Measurements from ENCODE around the gene MLXIP. TPM values are rescaled to one million over a fixed set of nuclear protein-coding genes. Genes with fewer than 3 reads are reported as not detected.

Gene MLXIP
- total and polyA plus RNA-seq, 2 experiments from 2014 or later, result 16.2 to 23.0 TPM

GRCh38 chr12:122100568-122100967 lies 22.0 kb downstream of the MLXIP start:
- peaks cover 59% of the 10 kb centered on the region for H3K79me2 ChIP-seq (replicated peaks; ENCODE audit: insufficient read depth)
- no peak overlapping the region for H3K4me3 ChIP-seq
- DNase-seq (ENCODE audit: low spot score) (no peak), ATAC-seq (no peak)
- no peak overlapping the region for H3K4me2 ChIP-seq
- peaks cover 2% of the 10 kb centered on the region for H3K36me3 Mint-ChIP-seq (ENCODE audit: low read depth)
- H3K9me2 ChIP-seq (ENCODE audit: insufficient read depth), result no peaks in the 10 kb centered on the region
- 0 out of 2 replicates have a peak, but pooled peaks cover 3% of the 10 kb centered on the region for H3F3A ChIP-seq (replicated peaks; ENCODE audit: low read depth)
- H3K27ac Mint-ChIP-seq, result no peak overlapping the region
- no peak overlapping the region for H3K4me3 Mint-ChIP-seq
- H2AFZ ChIP-seq, result no peak overlapping the region
- H3K4me1 Mint-ChIP-seq, result peaks cover 22% of the 10 kb centered on the region
- H3K27ac ChIP-seq (ENCODE audit: low read depth), result no peak overlapping the region
- no peaks in the 10 kb centered on the region for H3K9me3 Mint-ChIP-seq
- peaks cover 4% of the 10 kb centered on the region for H3K27me3 Mint-ChIP-seq (ENCODE audit: insufficient read depth, low read depth, poor library complexity)
- no peak for TF ChIP-seq ZNF331 (CRISPR knock-in tag; IDR thresholded peaks at IDR 0.05; ENCODE audit: low read depth)
- no peak for TF ChIP-seq EZH2phosphoT487 (IDR thresholded peaks at IDR 0.05; ENCODE audit: unreplicated experiment)
- TF ChIP-seq EZH2 (IDR thresholded peaks at IDR 0.05; ENCODE audit: low read depth, unreplicated experiment), result no peak
- no peak for TF ChIP-seq CREB1 (CRISPR knock-in tag; IDR thresholded peaks at IDR 0.05; ENCODE audit: low read depth)
- no peak for TF ChIP-seq ZNF114 (CRISPR knock-in tag; IDR thresholded peaks at IDR 0.05)
- no peak for TF ChIP-seq JUNB (IDR thresholded peaks at IDR 0.05; ENCODE audit: unreplicated experiment)
- TF ChIP-seq ETS1 (IDR thresholded peaks at IDR 0.05), result no peak
- TF ChIP-seq CTCF (conservative IDR thresholded peaks at IDR 0.05; ENCODE audit: low read depth in 2 of 2), result no peak
- no peak for TF ChIP-seq STAT1 (IDR thresholded peaks at IDR 0.05; ENCODE audit: unreplicated experiment)
- no peak for TF ChIP-seq REST (IDR thresholded peaks at IDR 0.05; ENCODE audit: unreplicated experiment)
- TF ChIP-seq ZNF462 (CRISPR knock-in tag; IDR thresholded peaks at IDR 0.05), result no peak
- no peak for TF ChIP-seq NANOG (IDR thresholded peaks at IDR 0.05; ENCODE audit: borderline replicate concordance)
- TF ChIP-seq POLR2AphosphoS5 (IDR thresholded peaks at IDR 0.05; ENCODE audit: low read depth), result no peak
- H3K27me3 ChIP-seq (ENCODE audit: insufficient read depth), result no peaks in the 10 kb centered on the region
- H3K36me3 ChIP-seq (ENCODE audit: insufficient read depth), result peaks cover 4% of the 10 kb centered on the region; the same call in 1 of the 2 replicates
- peaks cover 12% of the 10 kb centered on the region for H4K20me1 ChIP-seq (replicated peaks; ENCODE audit: insufficient read depth)
- H3K4me1 ChIP-seq (ENCODE audit: insufficient read depth), result peaks cover 15% of the 10 kb centered on the region
